Osteoblast (primary cell): ENCODE data around the gene C8B. TPM values are rescaled to one million over a fixed set of nuclear protein-coding genes. Genes with fewer than 3 reads are reported as not detected.

ENCODE experiments used
- DNase-seq: peaks from one replicate; pipeline ENCODE4 v3.0.0; 2011; ENCODE audit warnings: low spot score, mixed read lengths; ENCODE audit not compliant: insufficient read length; ENCODE audit errors: missing footprints
- H2AFZ ChIP-seq: 2 replicates; pipeline ENCODE4 v1.6.0; 2011; ENCODE audit warnings: mild to moderate bottlenecking, low read length
- H3K27ac ChIP-seq: 2 replicates; pipeline ENCODE4 v1.5.1; 2011; ENCODE audit warnings: mild to moderate bottlenecking, low read depth, low read length, moderate library complexity
- H3K27me3 ChIP-seq: 2 replicates; pipeline ENCODE4 v1.6.0; 2012; ENCODE audit warnings: mild to moderate bottlenecking, control low read depth, inconsistent platforms, low read length, moderate library complexity; ENCODE audit not compliant: insufficient read depth
- H3K36me3 ChIP-seq: 2 replicates; pipeline ENCODE4 v1.5.1; 2011; ENCODE audit warnings: mild to moderate bottlenecking, low read length, control low read depth, moderate library complexity; ENCODE audit not compliant: insufficient read depth
- H3K4me1 ChIP-seq: 2 replicates; pipeline ENCODE4 v1.5.1; 2011; ENCODE audit warnings: mild to moderate bottlenecking, low read length, control low read depth, moderate library complexity; ENCODE audit not compliant: insufficient read depth
- H3K4me2 ChIP-seq: 2 replicates; pipeline ENCODE4 v1.6.0; 2011; ENCODE audit warnings: mild to moderate bottlenecking, low read length; ENCODE audit not compliant: insufficient read depth
- H3K4me3 ChIP-seq: fragments of 200-600 bp; sonication (generic); 3 replicates; pipeline ENCODE4 v1.5.1; 2012; ENCODE audit warnings: mild to moderate bottlenecking, low read length, inconsistent platforms; ENCODE audit not compliant: insufficient read depth
- H3K79me2 ChIP-seq: 2 replicates; pipeline ENCODE4 v1.6.0; 2012; ENCODE audit warnings: mild to moderate bottlenecking, low read length, control low read depth, inconsistent platforms; ENCODE audit not compliant: insufficient read depth
- H3K9me3 ChIP-seq: 2 replicates; pipeline ENCODE4 v1.5.1; 2011; ENCODE audit warnings: low read depth, low read length, control low read depth
- H4K20me1 ChIP-seq: 2 replicates; pipeline ENCODE4 v1.6.0; 2012; ENCODE audit warnings: mild to moderate bottlenecking, low read length, control low read depth; ENCODE audit not compliant: insufficient read depth
- CTCF ChIP-seq: IDR thresholded peaks from 2 replicates; pipeline ENCODE4 v1.5.1; 2011; ENCODE audit warnings: mild to moderate bottlenecking, low read depth, low read length, moderate library complexity; ENCODE audit errors: extremely low read depth
- total RNA-seq: library from RNA; depleted of rRNA; stranded (reverse); fragments of >200 nt; gene quantifications from 2 replicates; pipeline ENCODE4 v1.2.3, GENCODE V29; 2012

C8B gene
- total RNA-seq, 1 donor: not detected

DNA sequence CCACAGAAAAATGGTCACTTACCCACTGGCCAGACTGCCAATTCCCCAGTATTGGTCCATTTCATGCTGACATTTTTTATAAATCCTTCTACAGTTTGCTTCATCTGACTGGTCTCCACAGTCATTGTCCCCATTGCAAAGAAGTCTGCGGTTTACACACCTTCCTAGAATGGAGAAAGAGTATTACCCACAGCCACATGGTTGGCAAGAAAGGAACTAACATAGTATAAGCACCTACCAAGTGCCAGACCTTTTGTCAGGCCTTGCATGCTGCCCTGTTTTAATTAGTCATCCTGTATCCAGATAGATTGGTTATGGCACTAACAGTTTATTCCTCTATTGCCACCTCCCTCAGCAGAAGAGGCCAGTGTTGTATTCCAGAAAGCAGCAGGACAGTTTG, 11.2 kb downstream of the C8B start:
- Histone ChIP-seq H2AFZ (no peak overlapping the region), H3K4me3 (no peak overlapping the region), H3K79me2 (no peaks in the 10 kb centered on the region), H3K36me3 (no peaks in the 10 kb centered on the region), H4K20me1 (no peaks in the 10 kb centered on the region), H3K27me3 (no peaks in the 10 kb centered on the region), H3K4me2 (no peak overlapping the region), H3K9me3 (no peaks in the 10 kb centered on the region), H3K27ac (no peak overlapping the region), H3K4me1 (no peaks in the 10 kb centered on the region)
- DNase-seq: no peak
- TF ChIP-seq CTCF: no peak

DNA sequence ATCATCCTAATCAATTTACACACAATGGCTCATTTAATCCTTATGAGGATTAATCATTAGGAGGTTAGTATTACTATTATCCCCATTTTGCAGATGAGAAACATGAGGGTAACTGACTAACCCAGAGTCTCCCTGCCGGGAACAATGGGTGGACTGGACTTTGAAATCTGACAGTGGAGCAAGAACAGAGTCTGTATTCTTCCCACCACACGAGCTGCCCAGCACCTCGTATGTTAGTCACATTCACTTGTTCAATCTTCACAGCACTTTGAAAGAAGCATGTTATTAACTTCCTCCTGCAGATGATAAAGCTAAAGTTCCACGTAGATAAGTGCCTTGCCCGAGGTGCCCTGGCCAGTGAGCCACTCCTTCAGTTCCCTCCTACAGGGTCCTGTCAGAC, 12.4 kb downstream of the C8B start:
- Histone ChIP-seq H3K4me3 (no peak overlapping the region), H3K36me3 (no peaks in the 10 kb centered on the region), H2AFZ (no peak overlapping the region), H3K9me3 (no peaks in the 10 kb centered on the region), H3K27me3 (no peaks in the 10 kb centered on the region), H3K4me1 (no peaks in the 10 kb centered on the region), H3K4me2 (no peak overlapping the region), H4K20me1 (no peaks in the 10 kb centered on the region), H3K79me2 (no peaks in the 10 kb centered on the region), H3K27ac (no peak overlapping the region)
- TF ChIP-seq CTCF: no peak
- DNase-seq: no peak

DNA sequence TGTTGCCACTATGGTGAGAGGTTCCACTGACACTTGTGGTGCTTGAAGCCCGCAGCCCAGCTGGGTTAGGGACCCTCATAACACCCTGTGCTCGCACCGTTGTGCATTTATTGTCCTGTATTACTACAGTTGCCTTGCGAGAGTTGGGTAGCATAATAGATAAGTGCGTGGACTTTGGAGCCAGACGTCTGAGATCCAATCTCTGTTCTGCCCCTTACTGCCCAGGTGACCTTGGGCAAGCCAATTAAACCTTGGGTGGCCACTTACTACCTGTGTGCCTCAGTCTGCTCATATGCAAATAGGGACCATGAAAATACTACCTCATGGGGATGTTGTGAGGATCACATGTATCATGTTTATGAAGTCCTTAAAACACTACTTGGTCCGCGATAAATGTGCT, 13.3 kb downstream of the C8B start:
- H3K79me2 ChIP-seq: no peaks in the 10 kb centered on the region
- H3K4me3 ChIP-seq: no peak overlapping the region
- H3K4me1 ChIP-seq: no peaks in the 10 kb centered on the region
- no peak for DNase-seq
- no peaks in the 10 kb centered on the region for H3K36me3 ChIP-seq
- no peak overlapping the region for H3K4me2 ChIP-seq
- no peaks in the 10 kb centered on the region for H3K27me3 ChIP-seq
- no peaks in the 10 kb centered on the region for H3K9me3 ChIP-seq
- no peak overlapping the region for H3K27ac ChIP-seq
- no peak for TF ChIP-seq CTCF
- H4K20me1 ChIP-seq: no peaks in the 10 kb centered on the region
- H2AFZ ChIP-seq: no peak overlapping the region

GRCh38 chr1:56948403-56949023, 17.3 kb downstream of the C8B start:
- Histone ChIP-seq H3K27ac (no peak overlapping the region), H3K27me3 (no peaks in the 10 kb centered on the region), H4K20me1 (no peaks in the 10 kb centered on the region), H3K9me3 (no peaks in the 10 kb centered on the region), H3K4me1 (no peaks in the 10 kb centered on the region), H3K79me2 (no peaks in the 10 kb centered on the region), H2AFZ (no peak overlapping the region), H3K36me3 (no peaks in the 10 kb centered on the region), H3K4me2 (no peak overlapping the region), H3K4me3 (no peak overlapping the region)
- DNase-seq: peak; percentile 56
- no peak for TF ChIP-seq CTCF
